Right lobe of liver (tissue), 6 donors: Measurements from ENCODE around the gene SPRR4. TPM values are rescaled to one million over a fixed set of nuclear protein-coding genes. Genes with fewer than 3 reads are reported as not detected.

Experiments
- ATAC-seq, 4 donors: fragments of 200-7000 bp; cut with Tn5 transposase; one replicate each; pipeline ENCODE4 v1.9.1; 2020; ENCODE audit warnings: mild to moderate bottlenecking in 4 of 4, moderate library complexity in 4 of 4
- DNase-seq, 3 donors: peaks; one replicate each; pipeline ENCODE4 v3.0.0-alpha.2; 2020
- H3K27ac ChIP-seq, 3 donors: fragments of 200-600 bp; one replicate each; pipeline ENCODE4 v1.8.0; 2022
- H3K27me3 ChIP-seq, 2 donors: fragments of 200-600 bp; one replicate each; pipeline ENCODE4 v1.8.0; 2022
- H3K36me3 ChIP-seq, 4 donors: fragments of 200-600 bp; sonication (generic) in 1 of 4; one replicate each; pipeline versions ENCODE4 v1.5.1 to v1.8.0; 2017 to 2022; ENCODE audit warnings: control low read depth in 1 of 4
- H3K4me1 ChIP-seq, 4 donors: fragments of 200-600 bp; sonication (generic) in 1 of 4; one replicate each; pipeline versions ENCODE4 v1.5.1 to v1.8.0; 2017 to 2022; ENCODE audit warnings: control low read depth in 1 of 4
- H3K4me3 ChIP-seq, 3 donors: fragments of 200-600 bp; one replicate each; pipeline ENCODE4 v1.8.0; 2022
- H3K9me3 ChIP-seq, 4 donors: fragments of 200-600 bp; sonication (generic) in 1 of 4; one replicate each; pipeline versions ENCODE4 v1.5.1 to v1.8.0; 2017 to 2022; ENCODE audit warnings: control low read depth in 1 of 4
- CTCF ChIP-seq, 4 donors: fragments of 200-600 bp in 3 of 4; fragments of 450-650 bp in 1 of 4; IDR thresholded peaks; one replicate each; pipeline versions ENCODE4 v1.5.1 to v1.8.0; 2016 to 2022; ENCODE audit warnings: antibody characterized with exemption in 4 of 4, mild to moderate bottlenecking in 2 of 4
- POLR2A ChIP-seq: fragments of 450-650 bp; IDR thresholded peaks from one replicate; pipeline ENCODE4 v1.6.1; 2017; ENCODE audit warnings: antibody characterized with exemption, mild to moderate bottlenecking
- WGBS: methylation state at CpG from one replicate; pipeline ENCODE4 v1.1.6; 2018; ENCODE audit warnings: low coverage, low lambda C conversion rate; ENCODE audit not compliant: insufficient coverage; ENCODE audit errors: missing lambda C conversion rate; 5-methylcytosine and 5-hydroxymethylcytosine counted together
- intact Hi-C, 2 donors: fragments of 100-400 bp; cut with DNase I; formaldehyde crosslinking; loops; one replicate each; pipeline versions ENCODE4 v1.11.2 to v1.14.1; 2022
- total RNA-seq, 6 experiments: library from RNA; depleted of rRNA in 2 of 6; stranded (reverse); fragments of >200 nt in 2 of 6; fragmentation: NEBNext Ultra II Directional in 3 of 6; extraction: Animal tissue kit (Norgen Biotek cat#: 25700) in 3 of 6; gene quantifications; one replicate each; pipeline versions ENCODE4 v1.1.0 to v1.2.4, GENCODE V29; 2016 to 2023
- donor health status: DM: no; HTN: yes; CAD: no.
- donor health status: DM: no; HTN: no; CAD: no.
- donor health status: DM: no; HTN: no; CAD: no.
- donor health status: DM: no; HTN: yes; CAD: no.
- donor health status: DM: no; HTN: yes; CAD: no.

The SPRR4 gene
- total RNA-seq, 6 experiments from 2014 or later = not detected

- intact Hi-C loops = no loop called here
- WGBS = 20% methylated on average over 1 of the region's 7 CpGs
- DNase-seq (no peak), ATAC-seq (no peak)
- Histone ChIP-seq H3K27me3 (no peaks in the 10 kb centered on the region), H3K9me3 (no peaks in the 10 kb centered on the region), H3K36me3 (no peaks in the 10 kb centered on the region), H3K4me1 (no peaks in the 10 kb centered on the region), H3K27ac (no peak overlapping the region), H3K4me3 (no peak overlapping the region)
- TF ChIP-seq CTCF (IDR thresholded peaks at IDR 0.05) = no peak
Observed at GRCh38 chr1:152967201-152967600, 3.2 kb upstream of the SPRR4 start.

DNA sequence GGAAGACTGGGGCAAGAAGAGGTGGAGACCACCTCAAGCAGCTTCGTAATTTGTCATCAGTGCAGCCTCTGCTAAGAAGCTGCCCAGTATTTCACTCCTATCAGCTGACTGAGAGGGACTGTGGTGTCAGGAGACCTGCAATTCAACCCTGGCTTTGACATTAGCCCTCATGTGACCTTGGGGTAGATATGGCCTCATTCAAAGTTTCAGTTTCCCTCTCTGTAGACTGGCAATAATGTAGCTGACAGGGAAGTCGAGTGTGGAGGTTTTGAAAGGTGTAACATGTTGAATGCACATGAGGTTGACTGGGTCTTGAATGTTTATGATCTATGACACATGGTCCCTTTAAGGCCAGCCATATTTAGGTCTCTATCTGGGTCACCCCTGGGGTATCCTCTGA lies 2.2 kb upstream of the SPRR4 start:
- no peak overlapping the region for H3K4me3 ChIP-seq
- H3K27me3 ChIP-seq = no peaks in the 10 kb centered on the region
- intact Hi-C loops = no loop called here
- no peaks in the 10 kb centered on the region for H3K36me3 ChIP-seq
- DNase-seq = no peak
- H3K9me3 ChIP-seq = no peaks in the 10 kb centered on the region
- no peak for ATAC-seq
- no peaks in the 10 kb centered on the region for H3K4me1 ChIP-seq
- no peak for TF ChIP-seq POLR2A
- TF ChIP-seq CTCF (IDR thresholded peaks at IDR 0.05) = no peak
- no peak overlapping the region for H3K27ac ChIP-seq
- WGBS = 39% methylated on average over 2 of the region's 2 CpGs

GRCh38 chr1:152969036-152969435 lies 1.4 kb upstream of the SPRR4 start:
- 70% methylated on average over 2 of the region's 2 CpGs for WGBS
- Histone ChIP-seq H3K4me1 (no peaks in the 10 kb centered on the region), H3K27me3 (no peaks in the 10 kb centered on the region), H3K27ac (no peak overlapping the region), H3K4me3 (no peak overlapping the region), H3K9me3 (no peaks in the 10 kb centered on the region), H3K36me3 (no peaks in the 10 kb centered on the region)
- ATAC-seq (no peak), DNase-seq (no peak)
- intact Hi-C loops = no loop called here
- TF ChIP-seq POLR2A (no peak), CTCF (IDR thresholded peaks at IDR 0.05) (no peak)

- intact Hi-C loops = no loop called here
- no peak overlapping the region for H3K27ac ChIP-seq
- H3K9me3 ChIP-seq = no peaks in the 10 kb centered on the region
- no peaks in the 10 kb centered on the region for H3K4me1 ChIP-seq
- no peak for TF ChIP-seq POLR2A
- WGBS = 56% methylated on average over 4 of the region's 4 CpGs
- H3K4me3 ChIP-seq = no peak overlapping the region
- no peaks in the 10 kb centered on the region for H3K27me3 ChIP-seq
- no peak for DNase-seq
- no peaks in the 10 kb centered on the region for H3K36me3 ChIP-seq
- no peak for ATAC-seq
Observed at GRCh38 chr1:152972196-152972886, 1.9 kb downstream of the SPRR4 start.

GRCh38 chr1:152976688-152977087 lies 6.2 kb downstream of the SPRR4 start:
- Histone ChIP-seq H3K27me3 (no peaks in the 10 kb centered on the region), H3K27ac (no peak overlapping the region), H3K36me3 (no peaks in the 10 kb centered on the region), H3K9me3 (no peaks in the 10 kb centered on the region), H3K4me3 (no peak overlapping the region), H3K4me1 (no peaks in the 10 kb centered on the region)
- no peak for DNase-seq
- intact Hi-C loops = no loop called here
- ATAC-seq = no peak
- 8% methylated on average over 1 of the region's 1 CpG for WGBS
- TF ChIP-seq POLR2A = no peak
- no peak for TF ChIP-seq CTCF (IDR thresholded peaks at IDR 0.05)
